Parathyroid adenoma (tissue), 2 donors: ENCODE measurements around the gene ISOC1.

Experiments
- H2AFZ ChIP-seq: fragments of 300-600 bp; sonication (generic); one replicate; pipeline ENCODE4 v1.7.0; 2017; ENCODE audit warnings: antibody characterized with exemption, mild to moderate bottlenecking
- H3K27ac ChIP-seq: fragments of 300-600 bp; sonication (generic); one replicate; pipeline ENCODE4 v1.7.0; 2017
- H3K27me3 ChIP-seq: fragments of 300-600 bp; sonication (generic); one replicate; pipeline ENCODE4 v1.7.0; 2017; ENCODE audit warnings: low read length; ENCODE audit not compliant: control insufficient read depth, insufficient read depth
- H3K36me3 ChIP-seq: fragments of 300-600 bp; sonication (generic); one replicate; pipeline ENCODE4 v1.7.0; 2017; ENCODE audit warnings: low read length; ENCODE audit not compliant: control insufficient read depth, insufficient read depth
- H3K4me1 ChIP-seq: fragments of 300-600 bp; sonication (generic); one replicate; pipeline ENCODE4 v1.7.0; 2017; ENCODE audit warnings: control low read depth
- H3K4me2 ChIP-seq: fragments of 300-600 bp; sonication (generic); one replicate; pipeline ENCODE4 v1.7.0; 2017; ENCODE audit warnings: low read length
- H3K4me3 ChIP-seq: fragments of 300-600 bp; sonication (generic); one replicate; pipeline ENCODE4 v1.7.0; 2017; ENCODE audit warnings: low read depth, low read length
- H3K79me2 ChIP-seq: fragments of 300-600 bp; sonication (generic); one replicate; pipeline ENCODE4 v1.7.0; 2017; ENCODE audit warnings: control low read depth
- H3K9ac ChIP-seq: fragments of 300-600 bp; sonication (generic); one replicate; pipeline ENCODE4 v1.7.0; 2017; ENCODE audit warnings: mild to moderate bottlenecking
- H3K9me3 ChIP-seq: fragments of 300-600 bp; sonication (generic); one replicate; pipeline ENCODE4 v1.7.0; 2017; ENCODE audit warnings: low read length; ENCODE audit not compliant: control insufficient read depth
- TF ChIP-seq, protein P1 (sequence below): fragments of 300-600 bp; sonication (generic); IDR thresholded peaks from one replicate; pipeline ENCODE4 v1.7.0; 2017; ENCODE audit warnings: antibody characterized with exemption, mild to moderate bottlenecking
- donor health status: primary hyperparathyroidism.

The ISOC1 gene

DNA sequence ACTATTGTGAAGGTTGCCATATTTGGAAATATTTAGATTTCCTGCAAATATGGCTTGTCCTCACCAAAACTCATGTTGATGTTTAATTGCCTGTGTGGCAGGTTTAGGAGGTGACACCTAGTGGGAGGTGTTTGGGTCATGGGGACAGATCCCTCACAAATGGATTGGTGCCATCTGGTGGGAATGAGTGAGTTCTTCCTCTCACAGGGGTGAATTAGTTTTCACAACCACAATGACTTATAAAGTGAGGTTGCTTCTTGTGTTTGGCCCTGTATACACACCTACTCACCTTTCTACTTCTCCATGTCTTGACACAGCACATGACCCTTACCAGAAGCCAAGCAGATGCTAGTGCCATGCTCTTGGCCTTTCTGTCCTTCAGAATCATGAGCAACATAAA lies 41.1 kb downstream of the ISOC1 start:
- Histone ChIP-seq H3K79me2 (no peaks in the 10 kb centered on the region), H3K27me3 (no peaks in the 10 kb centered on the region), H3K4me3 (no peak overlapping the region), H3K36me3 (no peaks in the 10 kb centered on the region), H2AFZ (no peak overlapping the region), H3K9ac (no peak overlapping the region), H3K4me1 (no peaks in the 10 kb centered on the region), H3K9me3 (no peaks in the 10 kb centered on the region), H3K27ac (no peak overlapping the region), H3K4me2 (no peak overlapping the region)
- TF ChIP-seq, protein P1, sequence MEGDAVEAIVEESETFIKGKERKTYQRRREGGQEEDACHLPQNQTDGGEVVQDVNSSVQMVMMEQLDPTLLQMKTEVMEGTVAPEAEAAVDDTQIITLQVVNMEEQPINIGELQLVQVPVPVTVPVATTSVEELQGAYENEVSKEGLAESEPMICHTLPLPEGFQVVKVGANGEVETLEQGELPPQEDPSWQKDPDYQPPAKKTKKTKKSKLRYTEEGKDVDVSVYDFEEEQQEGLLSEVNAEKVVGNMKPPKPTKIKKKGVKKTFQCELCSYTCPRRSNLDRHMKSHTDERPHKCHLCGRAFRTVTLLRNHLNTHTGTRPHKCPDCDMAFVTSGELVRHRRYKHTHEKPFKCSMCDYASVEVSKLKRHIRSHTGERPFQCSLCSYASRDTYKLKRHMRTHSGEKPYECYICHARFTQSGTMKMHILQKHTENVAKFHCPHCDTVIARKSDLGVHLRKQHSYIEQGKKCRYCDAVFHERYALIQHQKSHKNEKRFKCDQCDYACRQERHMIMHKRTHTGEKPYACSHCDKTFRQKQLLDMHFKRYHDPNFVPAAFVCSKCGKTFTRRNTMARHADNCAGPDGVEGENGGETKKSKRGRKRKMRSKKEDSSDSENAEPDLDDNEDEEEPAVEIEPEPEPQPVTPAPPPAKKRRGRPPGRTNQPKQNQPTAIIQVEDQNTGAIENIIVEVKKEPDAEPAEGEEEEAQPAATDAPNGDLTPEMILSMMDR, result no peak

DNA sequence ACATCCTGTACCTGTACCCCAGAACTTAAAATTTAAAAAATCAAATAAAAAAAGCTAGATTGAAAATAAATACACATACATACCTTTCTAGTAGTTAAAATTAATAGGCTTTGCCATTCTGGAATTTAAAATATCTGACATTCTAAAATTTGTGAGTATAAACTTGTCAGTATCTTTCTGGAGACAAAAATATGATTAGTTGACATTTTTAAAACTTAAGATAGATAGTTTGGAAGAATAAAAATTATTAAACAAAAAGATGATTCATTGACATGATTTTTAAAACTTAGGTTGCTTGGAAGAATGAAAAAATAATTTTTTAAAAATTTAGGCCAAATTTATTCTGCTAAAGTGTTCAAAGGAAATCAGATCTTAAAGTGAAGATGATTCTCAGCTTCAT lies 43.1 kb downstream of the ISOC1 start:
- Histone ChIP-seq H3K4me2 (no peak overlapping the region), H3K27ac (no peak overlapping the region), H3K9ac (no peak overlapping the region), H3K9me3 (no peaks in the 10 kb centered on the region), H3K27me3 (no peaks in the 10 kb centered on the region), H3K79me2 (no peaks in the 10 kb centered on the region), H3K4me1 (no peaks in the 10 kb centered on the region), H3K4me3 (no peak overlapping the region), H3K36me3 (no peaks in the 10 kb centered on the region), H2AFZ (no peak overlapping the region)
- TF ChIP-seq, protein P1, result no peak

DNA sequence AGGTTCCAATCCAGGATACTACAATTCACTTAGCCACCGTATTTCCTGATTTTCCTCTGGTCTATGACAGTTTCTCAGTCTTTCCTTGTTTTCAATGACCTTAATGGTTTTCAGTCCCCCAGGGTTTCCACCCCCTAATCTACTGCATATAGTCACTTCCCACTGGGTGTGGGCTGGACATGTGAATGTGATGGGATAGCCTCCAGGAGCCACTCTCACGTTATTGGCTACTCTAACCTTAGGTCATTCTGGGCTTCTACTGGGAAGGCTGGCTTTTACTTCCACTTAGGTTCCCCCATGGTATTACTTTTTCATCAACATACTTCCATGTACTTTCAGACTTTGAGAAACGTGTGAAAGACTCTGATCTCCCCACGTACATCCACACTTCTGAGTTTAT lies 46.5 kb downstream of the ISOC1 start:
- Histone ChIP-seq H3K27ac (no peak overlapping the region), H3K9ac (no peak overlapping the region), H3K79me2 (no peaks in the 10 kb centered on the region), H2AFZ (no peak overlapping the region), H3K36me3 (no peaks in the 10 kb centered on the region), H3K4me3 (no peak overlapping the region), H3K4me2 (no peak overlapping the region), H3K27me3 (no peaks in the 10 kb centered on the region), H3K4me1 (no peaks in the 10 kb centered on the region), H3K9me3 (no peaks in the 10 kb centered on the region)
- TF ChIP-seq, protein P1, result no peak

DNA sequence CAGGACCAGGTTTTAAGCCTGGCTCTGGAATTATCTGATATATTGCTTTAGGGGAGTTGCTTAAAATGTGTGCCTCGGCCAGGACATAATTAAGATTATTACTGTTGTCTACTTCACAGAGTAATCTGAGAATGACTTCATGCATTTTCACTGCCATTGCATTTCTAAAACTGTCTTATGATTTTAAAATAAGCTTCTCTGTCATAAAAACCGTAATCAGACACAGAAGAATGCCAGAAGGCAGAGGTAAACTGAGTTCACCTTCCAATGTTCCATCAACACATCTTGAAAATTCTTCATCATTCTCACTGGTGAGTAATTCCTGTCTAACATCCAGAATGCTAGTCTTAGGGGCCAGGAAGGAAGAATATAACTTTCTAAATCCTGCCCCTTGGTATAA lies 47.1 kb downstream of the ISOC1 start:
- Histone ChIP-seq H3K27ac (no peak overlapping the region), H3K4me1 (no peaks in the 10 kb centered on the region)
- TF ChIP-seq, protein P1, result no peak

DNA sequence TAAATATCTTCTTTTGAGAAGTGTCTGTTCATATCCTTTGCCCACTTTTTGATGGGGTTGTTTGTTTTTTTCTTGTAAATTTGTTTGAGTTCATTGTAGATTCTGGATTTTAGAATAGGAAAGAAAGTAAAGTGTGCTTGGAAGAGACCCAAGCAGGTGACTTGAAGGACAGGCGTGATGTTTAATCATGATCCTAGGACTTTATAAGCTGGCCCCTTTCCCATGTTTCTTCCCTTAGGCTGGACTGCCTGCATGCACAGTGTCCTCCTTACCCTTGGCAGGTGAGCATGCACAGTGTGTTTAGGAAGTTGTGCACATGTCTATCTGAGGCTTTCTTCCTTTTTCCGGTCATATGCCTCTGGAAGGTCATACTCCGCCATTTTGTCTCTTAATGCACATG lies 61.3 kb downstream of the ISOC1 start:
- H3K9me3 ChIP-seq, result no peaks in the 10 kb centered on the region
- TF ChIP-seq, protein P1, result no peak
- H3K27me3 ChIP-seq, result no peaks in the 10 kb centered on the region
- no peak overlapping the region for H2AFZ ChIP-seq
- H3K79me2 ChIP-seq, result no peaks in the 10 kb centered on the region
- no peak overlapping the region for H3K27ac ChIP-seq
- no peaks in the 10 kb centered on the region for H3K4me1 ChIP-seq
- H3K36me3 ChIP-seq, result no peaks in the 10 kb centered on the region
- no peak overlapping the region for H3K4me3 ChIP-seq
- no peak overlapping the region for H3K4me2 ChIP-seq
- no peak overlapping the region for H3K9ac ChIP-seq

More for the DNA sequence above, 47.1 kb downstream of the ISOC1 start:
- H3K9ac ChIP-seq, result no peak overlapping the region
- H3K79me2 ChIP-seq, result no peaks in the 10 kb centered on the region
- H2AFZ ChIP-seq, result no peak overlapping the region
- no peaks in the 10 kb centered on the region for H3K27me3 ChIP-seq
- H3K9me3 ChIP-seq, result no peaks in the 10 kb centered on the region
- no peak overlapping the region for H3K4me3 ChIP-seq
- H3K36me3 ChIP-seq, result no peaks in the 10 kb centered on the region
- H3K4me2 ChIP-seq, result no peak overlapping the region
